Body of pancreas (tissue), 4 donors: Measurements from ENCODE around the gene FASTK.

Experiments used
- POLR2A ChIP-seq, 3 donors: fragments of 450-650 bp; IDR thresholded peaks; one replicate each; pipeline ENCODE4 v1.6.1; 2016; ENCODE audit warnings: antibody characterized with exemption in 3 of 3, mild to moderate bottlenecking in 2 of 3
- TF ChIP-seq, protein P1 (sequence below), 7 experiments: fragments of 450-650 bp in 4 of 7; fragments of 200-600 bp in 3 of 7; sonication (generic) in 3 of 7; IDR thresholded peaks; one replicate each; pipeline ENCODE4 v1.5.1; 2016 to 2019; ENCODE audit warnings: antibody characterized with exemption in 7 of 7

DNA sequence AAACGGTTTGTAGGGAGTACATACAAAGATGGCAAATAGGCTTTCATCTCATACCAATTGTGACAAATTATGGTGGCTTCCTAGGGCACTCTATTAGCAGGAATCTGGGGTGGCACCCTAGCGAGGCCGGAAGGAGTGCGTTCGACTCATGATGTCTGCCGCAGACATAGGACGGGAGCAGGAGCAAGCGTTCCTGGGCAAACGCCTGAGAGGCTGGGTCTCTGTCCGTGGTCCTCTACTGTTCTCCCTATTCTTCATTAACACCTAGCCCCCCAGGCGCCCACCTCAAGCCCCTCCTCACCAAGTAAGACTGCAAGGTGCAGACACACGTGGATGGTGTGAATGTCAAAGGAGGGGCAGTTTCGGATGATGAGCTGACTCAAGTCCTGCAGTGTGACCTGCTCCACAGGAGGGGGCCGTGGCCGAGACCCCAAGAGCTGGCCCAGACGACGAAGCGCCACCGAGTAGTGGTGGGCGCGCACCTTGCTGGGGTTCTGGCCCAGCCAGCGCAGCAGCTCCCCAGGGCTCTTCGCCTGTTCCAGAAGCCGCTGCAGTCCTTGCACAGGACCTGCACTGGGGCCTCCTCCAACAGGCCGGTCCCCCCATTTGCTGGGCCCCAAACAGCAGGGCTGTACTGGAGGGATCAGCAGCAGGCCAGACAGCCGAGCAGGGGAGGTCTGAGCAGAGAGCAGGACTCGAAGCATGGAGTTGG lies 1.3 kb downstream of the FASTK start:
- no peak for TF ChIP-seq POLR2A (IDR thresholded peaks at IDR 0.05)
- TF ChIP-seq, protein P1, sequence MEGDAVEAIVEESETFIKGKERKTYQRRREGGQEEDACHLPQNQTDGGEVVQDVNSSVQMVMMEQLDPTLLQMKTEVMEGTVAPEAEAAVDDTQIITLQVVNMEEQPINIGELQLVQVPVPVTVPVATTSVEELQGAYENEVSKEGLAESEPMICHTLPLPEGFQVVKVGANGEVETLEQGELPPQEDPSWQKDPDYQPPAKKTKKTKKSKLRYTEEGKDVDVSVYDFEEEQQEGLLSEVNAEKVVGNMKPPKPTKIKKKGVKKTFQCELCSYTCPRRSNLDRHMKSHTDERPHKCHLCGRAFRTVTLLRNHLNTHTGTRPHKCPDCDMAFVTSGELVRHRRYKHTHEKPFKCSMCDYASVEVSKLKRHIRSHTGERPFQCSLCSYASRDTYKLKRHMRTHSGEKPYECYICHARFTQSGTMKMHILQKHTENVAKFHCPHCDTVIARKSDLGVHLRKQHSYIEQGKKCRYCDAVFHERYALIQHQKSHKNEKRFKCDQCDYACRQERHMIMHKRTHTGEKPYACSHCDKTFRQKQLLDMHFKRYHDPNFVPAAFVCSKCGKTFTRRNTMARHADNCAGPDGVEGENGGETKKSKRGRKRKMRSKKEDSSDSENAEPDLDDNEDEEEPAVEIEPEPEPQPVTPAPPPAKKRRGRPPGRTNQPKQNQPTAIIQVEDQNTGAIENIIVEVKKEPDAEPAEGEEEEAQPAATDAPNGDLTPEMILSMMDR (IDR thresholded peaks at IDR 0.05): no peak
